VCaP (cell line): ENCODE results near the gene MTRR.

ENCODE experiments used
- H3K27ac ChIP-seq: fragments of 450-650 bp; 2 replicates; pipeline ENCODE4 v1.5.1; 2017
- TF ChIP-seq, protein P1 (sequence below): fragments of 450-650 bp; conservative IDR thresholded peaks from 2 replicates; pipeline ENCODE4 v1.5.1; 2017; ENCODE audit warnings: mild to moderate bottlenecking, moderate library complexity

Gene MTRR

DNA sequence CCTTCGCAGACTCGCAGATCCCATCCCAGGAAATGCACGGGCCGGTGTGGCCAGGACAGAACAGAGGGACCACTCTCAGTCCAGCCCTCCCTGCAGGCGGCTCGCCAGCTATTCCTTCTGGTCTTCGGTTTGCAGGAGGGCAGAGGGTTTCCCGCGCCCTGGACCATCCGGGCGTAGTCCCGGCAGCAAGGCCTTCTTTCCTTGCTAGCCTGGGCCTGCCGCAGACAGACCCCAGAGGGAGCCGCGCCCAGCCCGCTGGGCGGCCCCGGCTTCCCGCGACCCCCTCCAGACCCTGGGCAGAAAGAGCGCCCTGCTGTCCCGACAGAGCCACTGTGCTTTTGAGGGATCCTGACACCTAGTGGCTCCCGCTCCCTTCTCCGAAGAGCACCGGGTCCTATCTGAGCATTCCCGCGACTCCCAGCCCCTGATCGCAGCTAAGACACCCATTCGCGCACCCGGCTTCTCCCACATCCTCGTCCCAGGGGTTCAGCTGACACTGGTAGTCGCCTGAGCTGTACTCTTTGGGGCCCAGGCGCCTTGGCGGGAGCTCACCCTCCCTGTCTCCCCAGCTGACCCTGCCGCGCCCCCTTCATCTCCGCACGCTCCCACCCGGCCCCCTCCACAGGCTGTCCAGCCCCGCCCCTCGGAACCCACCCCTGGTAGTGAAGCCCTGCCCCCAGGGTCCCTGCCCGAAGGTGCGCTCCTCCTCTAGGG, 19.1 kb upstream of the MTRR start:
- H3K27ac ChIP-seq: no peak overlapping the region
- TF ChIP-seq, protein P1, sequence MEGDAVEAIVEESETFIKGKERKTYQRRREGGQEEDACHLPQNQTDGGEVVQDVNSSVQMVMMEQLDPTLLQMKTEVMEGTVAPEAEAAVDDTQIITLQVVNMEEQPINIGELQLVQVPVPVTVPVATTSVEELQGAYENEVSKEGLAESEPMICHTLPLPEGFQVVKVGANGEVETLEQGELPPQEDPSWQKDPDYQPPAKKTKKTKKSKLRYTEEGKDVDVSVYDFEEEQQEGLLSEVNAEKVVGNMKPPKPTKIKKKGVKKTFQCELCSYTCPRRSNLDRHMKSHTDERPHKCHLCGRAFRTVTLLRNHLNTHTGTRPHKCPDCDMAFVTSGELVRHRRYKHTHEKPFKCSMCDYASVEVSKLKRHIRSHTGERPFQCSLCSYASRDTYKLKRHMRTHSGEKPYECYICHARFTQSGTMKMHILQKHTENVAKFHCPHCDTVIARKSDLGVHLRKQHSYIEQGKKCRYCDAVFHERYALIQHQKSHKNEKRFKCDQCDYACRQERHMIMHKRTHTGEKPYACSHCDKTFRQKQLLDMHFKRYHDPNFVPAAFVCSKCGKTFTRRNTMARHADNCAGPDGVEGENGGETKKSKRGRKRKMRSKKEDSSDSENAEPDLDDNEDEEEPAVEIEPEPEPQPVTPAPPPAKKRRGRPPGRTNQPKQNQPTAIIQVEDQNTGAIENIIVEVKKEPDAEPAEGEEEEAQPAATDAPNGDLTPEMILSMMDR: no peak

DNA sequence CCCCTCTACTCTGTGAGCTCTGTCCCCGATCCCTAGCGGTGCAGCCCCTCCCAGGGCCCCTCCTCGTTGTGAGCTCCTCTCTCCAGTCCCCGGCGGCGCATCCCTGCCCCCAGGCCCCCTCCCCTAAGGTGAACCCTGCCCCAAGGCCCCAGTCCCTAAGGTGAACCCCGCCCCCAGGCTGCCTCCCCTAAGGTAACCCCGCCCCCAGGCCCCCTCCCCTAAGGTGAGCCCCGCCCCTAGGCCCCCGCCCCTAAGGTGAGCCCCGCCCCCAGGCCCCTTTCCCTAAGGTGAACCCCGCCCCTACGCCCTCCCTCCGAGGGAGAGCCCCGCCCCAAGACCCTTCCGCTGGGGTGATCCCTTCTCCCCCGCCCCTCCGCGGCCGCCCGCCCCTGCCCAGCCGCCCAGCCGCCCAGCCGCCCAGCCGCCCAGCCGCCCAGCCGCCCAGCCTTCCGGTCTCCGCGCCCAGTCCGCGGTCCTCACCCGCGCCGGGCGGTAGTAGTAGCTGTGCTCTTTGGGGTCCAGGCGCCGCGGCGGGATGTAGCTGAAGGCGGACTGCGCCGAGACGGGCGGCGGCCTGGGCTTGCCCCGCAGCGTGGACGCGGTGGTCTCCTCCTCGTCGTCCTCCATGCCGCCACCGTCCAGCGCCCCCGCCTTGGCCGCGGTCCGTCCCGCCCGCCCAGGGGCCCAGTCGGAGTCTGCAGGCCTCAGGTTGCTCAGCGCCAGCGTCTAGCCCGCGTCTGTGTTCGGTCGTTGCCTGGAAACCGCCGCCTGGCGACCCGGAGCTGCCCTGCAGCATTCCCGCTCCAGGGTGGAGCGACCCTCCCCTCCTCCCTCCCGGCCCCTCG, 18.3 kb upstream of the MTRR start, which contains the start of gene CFAP90:
CFAP90 (minus strand) TSS at position 739 of the 845 bp plus-strand sequence; CDS start at position 627, 112 bp downstream.
- TF ChIP-seq, protein P1: peak; percentile 59
- H3K27ac ChIP-seq: peak within 1 kb of the TSS; percentile 93

DNA sequence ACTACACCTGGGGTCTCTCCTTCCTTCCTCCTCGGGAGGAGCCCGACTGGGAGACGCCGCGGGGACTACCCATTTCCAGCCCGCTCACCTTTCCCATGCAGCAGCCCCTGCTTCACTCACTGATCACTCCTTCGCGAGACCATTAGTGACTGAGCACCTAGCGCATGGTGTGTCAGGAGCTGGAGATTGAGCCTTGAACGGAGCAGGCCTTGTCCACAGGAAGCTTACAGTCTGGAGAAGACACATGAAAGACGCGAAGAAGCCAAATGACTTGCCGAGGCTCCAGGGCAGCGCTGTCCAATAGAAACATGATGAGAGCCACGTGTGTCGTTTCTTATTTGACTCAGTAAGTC, 17.7 kb upstream of the MTRR start:
- TF ChIP-seq, protein P1: peak; percentile 25; the same call in 1 of the 2 replicates

GRCh38 chr5:7851617-7852289, 17.2 kb upstream of the MTRR start:
- H3K27ac ChIP-seq: peak overlapping the region; percentile 93
- TF ChIP-seq, protein P1: no peak

More for the DNA sequence above, 17.7 kb upstream of the MTRR start:
- H3K27ac ChIP-seq: peak overlapping the region; percentile 93

DNA sequence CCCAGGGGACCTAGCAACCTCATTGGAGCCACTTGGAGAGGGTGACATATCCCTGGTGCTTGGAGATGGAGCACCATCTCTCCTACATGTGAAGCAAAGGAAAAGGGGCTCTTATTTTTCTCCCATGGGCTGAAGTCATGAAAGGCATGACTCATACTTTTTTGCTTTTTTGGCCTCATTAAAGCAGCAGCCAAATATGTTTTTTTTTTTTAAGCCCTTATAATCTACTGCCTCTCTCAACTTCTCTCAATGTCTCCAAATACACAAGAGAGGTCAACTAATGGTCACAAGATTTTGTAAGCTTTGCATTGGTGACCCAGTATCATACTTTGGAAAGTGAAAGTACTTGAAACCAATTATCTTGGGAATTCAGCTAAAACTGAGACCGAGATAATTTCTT, 16.4 kb upstream of the MTRR start:
- peak overlapping the region; percentile 93 for H3K27ac ChIP-seq
- TF ChIP-seq, protein P1: no peak

GRCh38 chr5:7852988-7853387, 16.0 kb upstream of the MTRR start:
- TF ChIP-seq, protein P1: no peak
- H3K27ac ChIP-seq: peak overlapping the region; percentile 93

DNA sequence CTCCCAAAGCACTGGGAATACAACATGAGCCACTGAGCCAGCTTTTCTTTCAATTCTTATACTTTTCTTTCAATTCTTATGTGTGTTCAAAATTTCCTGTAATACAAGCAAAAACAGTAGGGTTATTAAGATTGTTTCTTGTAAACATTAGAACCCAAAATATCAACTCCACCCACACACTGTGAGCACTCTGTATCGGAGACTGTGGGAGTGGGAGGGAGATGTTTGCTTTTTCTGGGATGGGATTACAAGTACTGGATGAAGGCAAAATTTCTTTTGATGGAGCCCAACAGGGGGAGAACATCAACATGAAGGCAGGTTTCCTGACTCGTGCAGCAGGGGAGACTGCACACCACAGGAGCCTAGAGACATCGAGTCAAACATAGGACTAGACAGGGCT, 13.3 kb upstream of the MTRR start:
- TF ChIP-seq, protein P1: no peak
- no peak overlapping the region for H3K27ac ChIP-seq
